Gastrocnemius medialis (tissue), 4 donors: ENCODE data around the gene TMCC1. TPM values are rescaled to one million over a fixed set of nuclear protein-coding genes. Genes with fewer than 3 reads are reported as not detected.

Experiments
- ATAC-seq, 2 donors: fragments of 150-250 bp; one replicate each; pipeline ENCODE4 v1.9.1; 2016
- DNase-seq, 2 donors: peaks; one replicate each; pipeline ENCODE4 v3.0.0-alpha.2; 2019
- H3K27ac ChIP-seq, 4 donors: fragments of 200-600 bp; sonication (generic); 1 replicate in 1 of 4; 2 replicates in 3 of 4; pipeline ENCODE4 v1.5.1; 2016 to 2018; ENCODE audit warnings: mild to moderate bottlenecking in 2 of 4, moderate library complexity in 1 of 4
- H3K27me3 ChIP-seq, 3 donors: fragments of 200-600 bp; sonication (generic) in 2 of 3; 1 replicate in 1 of 3; 2 replicates in 2 of 3; pipeline versions ENCODE4 v1.5.1 to v1.6.0; 2016 to 2019; ENCODE audit warnings: mild to moderate bottlenecking in 1 of 3, moderate library complexity in 1 of 3
- H3K36me3 ChIP-seq, 2 donors: fragments of 200-600 bp; sonication (generic) in 1 of 2; one replicate each; pipeline ENCODE4 v1.5.1; 2017 to 2018
- H3K4me1 ChIP-seq, 2 donors: fragments of 200-600 bp; sonication (generic) in 1 of 2; one replicate each; pipeline ENCODE4 v1.5.1; 2016 to 2017; ENCODE audit warnings: mild to moderate bottlenecking in 2 of 2
- H3K4me3 ChIP-seq, 4 donors: fragments of 200-600 bp; sonication (generic) in 3 of 4; 1 replicate in 1 of 4; 2 replicates in 3 of 4; pipeline ENCODE4 v1.5.1; 2016 to 2019; ENCODE audit warnings: mild to moderate bottlenecking in 2 of 4
- H3K9me3 ChIP-seq, 3 donors: fragments of 200-600 bp; sonication (generic) in 2 of 3; 1 replicate in 1 of 3; 2 replicates in 2 of 3; pipeline ENCODE4 v1.5.1; 2016 to 2019
- CTCF ChIP-seq, 5 experiments: fragments of 450-650 bp in 3 of 5; fragments of 200-600 bp in 2 of 5; sonication (generic) in 2 of 5; IDR thresholded peaks in 4 of 5; conservative IDR thresholded peaks in 1 of 5; 1 replicate in 4 of 5; 2 replicates in 1 of 5; pipeline ENCODE4 v1.5.1; 2016 to 2019; ENCODE audit warnings: antibody characterized with exemption in 5 of 5, mild to moderate bottlenecking in 3 of 5, moderate library complexity in 3 of 5
- POLR2A ChIP-seq, 2 donors: fragments of 450-650 bp; IDR thresholded peaks; one replicate each; pipeline ENCODE4 v1.6.1; 2017; ENCODE audit warnings: antibody characterized with exemption in 2 of 2, mild to moderate bottlenecking in 2 of 2, moderate library complexity in 2 of 2
- in situ Hi-C, 4 donors: fragments of 200-750 bp; cut with MboI; loops; one replicate each; pipeline versions ENCODE4 v1.15.0 to v1.8.0; 2017; ENCODE audit warnings: low sequenced_read_pairs in 4 of 4
- intact Hi-C: fragments of 100-400 bp; cut with DNase I; formaldehyde crosslinking; loops from one replicate; pipeline ENCODE4 v1.15.1; 2023; ENCODE audit warnings: low total_unique reads
- total RNA-seq, 4 donors: library from RNA; depleted of rRNA; stranded (reverse); fragments of >200 nt; gene quantifications; one replicate each; pipeline versions ENCODE4 v1.1.0 to v1.2.3, GENCODE V29; 2016

TMCC1 gene
- total RNA-seq, 4 donors from 2014 or later, result 18.8 to 24.7 (median 20.2) TPM

- in situ Hi-C loops (loop anchor here in 2 of 4 donors (10.0 kb wide), 2 partner anchors 286 to 296 kb away; no protein-coding TSS in a partner anchor), intact Hi-C loops (no loop called here)
- no peak overlapping the region for H3K4me3 ChIP-seq
- no peak for DNase-seq
- H3K27ac ChIP-seq, result no peak overlapping the region
- H3K36me3 ChIP-seq, result no peaks in the 10 kb centered on the region
- TF ChIP-seq CTCF (IDR thresholded peaks at IDR 0.05 in 4 of 5, conservative IDR thresholded peaks at IDR 0.05 in 1 of 5) (no peak), POLR2A (IDR thresholded peaks at IDR 0.05) (no peak)
- H3K27me3 ChIP-seq, result no peaks in the 10 kb centered on the region
- ATAC-seq, result no peak
- no peaks in the 10 kb centered on the region for H3K9me3 ChIP-seq
- no peaks in the 10 kb centered on the region for H3K4me1 ChIP-seq
These were observed 255.0 kb downstream of the TMCC1 start for GRCh38 chr3:129638481-129638880.

- in situ Hi-C loops (loop anchor here in 2 of 4 donors (10.0 kb wide), 2 partner anchors 289 to 299 kb away; no protein-coding TSS in a partner anchor), intact Hi-C loops (no loop called here)
- Histone ChIP-seq H3K4me3 (no peak overlapping the region), H3K36me3 (no peaks in the 10 kb centered on the region), H3K4me1 (no peaks in the 10 kb centered on the region), H3K27me3 (no peaks in the 10 kb centered on the region), H3K27ac (no peak overlapping the region), H3K9me3 (no peaks in the 10 kb centered on the region)
- ATAC-seq, result no peak
- DNase-seq, result no peak
- no peak for TF ChIP-seq CTCF (IDR thresholded peaks at IDR 0.05 in 4 of 5, conservative IDR thresholded peaks at IDR 0.05 in 1 of 5)
- no peak for TF ChIP-seq POLR2A (IDR thresholded peaks at IDR 0.05)
These were observed 257.4 kb downstream of the TMCC1 start for GRCh38 chr3:129636082-129636481.

- intact Hi-C loops, result no loop called here
- in situ Hi-C loops, result loop anchor here in 2 of 4 donors (10.0 kb wide), 2 partner anchors 289 to 299 kb away; no protein-coding TSS in a partner anchor
These were observed 257.9 kb downstream of the TMCC1 start for GRCh38 chr3:129635656-129636055.

GRCh38 chr3:129633751-129634481 is 259.6 kb downstream of the TMCC1 start:
- ATAC-seq (no peak), DNase-seq (no peak)
- TF ChIP-seq POLR2A (IDR thresholded peaks at IDR 0.05) (no peak), CTCF (IDR thresholded peaks at IDR 0.05 in 4 of 5, conservative IDR thresholded peaks at IDR 0.05 in 1 of 5) (no peak)
- in situ Hi-C loops, result loop anchor here in 2 of 4 donors (10.0 kb wide), 2 partner anchors 291 to 301 kb away; no protein-coding TSS in a partner anchor
- no peak overlapping the region for H3K4me3 ChIP-seq
- no peaks in the 10 kb centered on the region for H3K4me1 ChIP-seq
- no peak overlapping the region for H3K27ac ChIP-seq
- no peaks in the 10 kb centered on the region for H3K36me3 ChIP-seq
- H3K9me3 ChIP-seq, result no peaks in the 10 kb centered on the region
- intact Hi-C loops, result no loop called here
- H3K27me3 ChIP-seq, result no peaks in the 10 kb centered on the region

More at GRCh38 chr3:129635656-129636055, 257.9 kb downstream of the TMCC1 start:
- ATAC-seq (no peak), DNase-seq (no peak)
- H3K36me3 ChIP-seq, result no peaks in the 10 kb centered on the region
- H3K9me3 ChIP-seq, result no peaks in the 10 kb centered on the region
- H3K27ac ChIP-seq, result no peak overlapping the region
- no peak for TF ChIP-seq POLR2A (IDR thresholded peaks at IDR 0.05)
- no peak for TF ChIP-seq CTCF (IDR thresholded peaks at IDR 0.05 in 4 of 5, conservative IDR thresholded peaks at IDR 0.05 in 1 of 5)
- H3K27me3 ChIP-seq, result no peaks in the 10 kb centered on the region
- H3K4me3 ChIP-seq, result no peak overlapping the region
- no peaks in the 10 kb centered on the region for H3K4me1 ChIP-seq
